Mesodermal cell (in vitro differentiated cells): ENCODE results near the gene ZNF76.
"Not testable (repeated sequence)": the region's sequence is repeated elsewhere in the genome, so short reads cannot be mapped to it uniquely, and the experiment has no call there.

Source experiments
- H3K27ac ChIP-seq: 2 replicates; pipeline ENCODE4 v1.7.0; 2013; ENCODE audit warnings: mild to moderate bottlenecking, low read depth, low read length, moderate library complexity; ENCODE audit not compliant: severe bottlenecking
- H3K36me3 ChIP-seq: 2 replicates; pipeline ENCODE4 v1.7.1; 2013; ENCODE audit warnings: mild to moderate bottlenecking, low read length, moderate library complexity; ENCODE audit not compliant: control insufficient read depth, insufficient read depth
- H3K4me1 ChIP-seq: one replicate; pipeline ENCODE4 v1.7.1; 2013; ENCODE audit warnings: mild to moderate bottlenecking, low read length; ENCODE audit not compliant: insufficient read depth, control insufficient read depth, poor library complexity, severe bottlenecking
- H3K4me3 ChIP-seq: 2 replicates; pipeline ENCODE4 v1.7.0; 2013; ENCODE audit warnings: low read length, control low read depth, mild to moderate bottlenecking; ENCODE audit not compliant: insufficient read depth, poor library complexity, severe bottlenecking; ENCODE audit errors: extremely low read depth
- H3K9me3 ChIP-seq: 2 replicates; pipeline ENCODE4 v1.7.1; 2013; ENCODE audit warnings: mild to moderate bottlenecking, low read length, moderate library complexity; ENCODE audit not compliant: control insufficient read depth
- WGBS, 2 experiments: methylation state at CpG; one replicate each; pipeline ENCODE4 v1.1.5; 2013; ENCODE audit warnings: missing lambda C conversion rate in 2 of 2; ENCODE audit not compliant: insufficient coverage in 2 of 2; 5-methylcytosine and 5-hydroxymethylcytosine counted together

Gene ZNF76

GRCh38 chr6:35299674-35300073 is 40.1 kb downstream of the ZNF76 start:
- WGBS, 2 experiments = 91 to 94% methylated on average over 2 to 4 of the region's 4 CpGs
- H3K9me3 ChIP-seq = no peaks in the 10 kb centered on the region
- H3K36me3 ChIP-seq = peaks cover 5% of the 10 kb centered on the region
- H3K27ac ChIP-seq = no peak overlapping the region
- no peak overlapping the region for H3K4me3 ChIP-seq
- H3K4me1 ChIP-seq = peaks cover 4% of the 10 kb centered on the region

- H3K36me3 ChIP-seq = no peaks in the 10 kb centered on the region
Measured at GRCh38 chr6:35300848-35301247, 41.3 kb downstream of the ZNF76 start.

GRCh38 chr6:35302604-35303241 is 43.2 kb downstream of the ZNF76 start:
- Histone ChIP-seq H3K4me1 (peaks cover 4% of the 10 kb centered on the region), H3K36me3 (no peaks in the 10 kb centered on the region), H3K27ac (no peak overlapping the region), H3K9me3 (no peaks in the 10 kb centered on the region), H3K4me3 (no peak overlapping the region)
- 21 to 28% methylated on average over 3 to 6 of the region's 6 CpGs for WGBS, 2 experiments

More at GRCh38 chr6:35300848-35301247, 41.3 kb downstream of the ZNF76 start:
- Histone ChIP-seq H3K27ac (no peak overlapping the region), H3K4me3 (no peak overlapping the region), H3K9me3 (no peaks in the 10 kb centered on the region), H3K4me1 (peaks cover 4% of the 10 kb centered on the region)

GRCh38 chr6:35304299-35304698 is 44.8 kb downstream of the ZNF76 start:
- Histone ChIP-seq H3K4me3 (no peak overlapping the region), H3K27ac (no peak overlapping the region), H3K9me3 (no peaks in the 10 kb centered on the region), H3K36me3 (no peaks in the 10 kb centered on the region), H3K4me1 (peaks cover 4% of the 10 kb centered on the region)
- WGBS, 2 experiments = 82 to 90% methylated on average over 1 of the region's 1 CpG

- Histone ChIP-seq H3K4me3 (no peak overlapping the region), H3K27ac (no peak overlapping the region), H3K36me3 (no peaks in the 10 kb centered on the region), H3K4me1 (peaks cover 4% of the 10 kb centered on the region), H3K9me3 (no peaks in the 10 kb centered on the region)
- 83 to 86% methylated on average over 3 to 6 of the region's 8 CpGs for whole genome bisulfite sequencing, 2 experiments
Measured at GRCh38 chr6:35305117-35305516, 45.6 kb downstream of the ZNF76 start.

GRCh38 chr6:35307138-35307537 is 47.6 kb downstream of the ZNF76 start:
- WGBS, 2 experiments = 93 to 96% methylated on average over 13 of the region's 15 CpGs
- H3K27ac ChIP-seq, H3K9me3 ChIP-seq, H3K4me1 ChIP-seq, H3K4me3 ChIP-seq, H3K36me3 ChIP-seq: not testable (repeated sequence)

- not testable (repeated sequence) for H3K36me3 ChIP-seq, H3K27ac ChIP-seq
- WGBS, 2 experiments = no CpG with 5 or more reads among the region's 2 CpGs
Measured at GRCh38 chr6:35308543-35308942, 49.0 kb downstream of the ZNF76 start.

GRCh38 chr6:35309611-35310264 is 50.2 kb downstream of the ZNF76 start:
- no peak overlapping the region for H3K27ac ChIP-seq
- no peaks in the 10 kb centered on the region for H3K4me1 ChIP-seq
- no peak overlapping the region for H3K4me3 ChIP-seq
- no peaks in the 10 kb centered on the region for H3K36me3 ChIP-seq
- no peaks in the 10 kb centered on the region for H3K9me3 ChIP-seq
- WGBS, 2 experiments = 93 to 94% methylated on average over 8 of the region's 9 CpGs

More at GRCh38 chr6:35308543-35308942, 49.0 kb downstream of the ZNF76 start:
- not testable (repeated sequence) for H3K9me3 ChIP-seq, H3K4me1 ChIP-seq, H3K4me3 ChIP-seq

GRCh38 chr6:35310265-35310831 is 50.8 kb downstream of the ZNF76 start:
- no peaks in the 10 kb centered on the region for H3K36me3 ChIP-seq
- H3K27ac ChIP-seq = no peak overlapping the region
- H3K4me1 ChIP-seq = no peaks in the 10 kb centered on the region
- 90 to 94% methylated on average over 6 of the region's 6 CpGs for WGBS, 2 experiments
- no peaks in the 10 kb centered on the region for H3K9me3 ChIP-seq
- H3K4me3 ChIP-seq = no peak overlapping the region

GRCh38 chr6:35311390-35312075 is 52.0 kb downstream of the ZNF76 start:
- WGBS, 2 experiments = 85 to 100% methylated on average over 3 to 4 of the region's 6 CpGs
- Histone ChIP-seq H3K4me3 (no peak overlapping the region), H3K9me3 (no peaks in the 10 kb centered on the region), H3K36me3 (no peaks in the 10 kb centered on the region), H3K27ac (no peak overlapping the region), H3K4me1 (no peaks in the 10 kb centered on the region)
